ENCODE measurements around the gene KIF6.

The KIF6 gene

GRCh38 chr6:39366931-39367618, 358.1 kb downstream of the KIF6 start:
- no peak for DNase-seq

GRCh38 chr6:39365281-39366074, 359.7 kb downstream of the KIF6 start:
- no peak for DNase-seq

GRCh38 chr6:39363280-39363679, 361.9 kb downstream of the KIF6 start:
- no peak for DNase-seq

GRCh38 chr6:39362487-39362865, 362.7 kb downstream of the KIF6 start:
- peak; percentile 38 for DNase-seq

- peak; percentile 44 for DNase-seq
Measured at GRCh38 chr6:39361657-39362486, 363.3 kb downstream of the KIF6 start.

DNA sequence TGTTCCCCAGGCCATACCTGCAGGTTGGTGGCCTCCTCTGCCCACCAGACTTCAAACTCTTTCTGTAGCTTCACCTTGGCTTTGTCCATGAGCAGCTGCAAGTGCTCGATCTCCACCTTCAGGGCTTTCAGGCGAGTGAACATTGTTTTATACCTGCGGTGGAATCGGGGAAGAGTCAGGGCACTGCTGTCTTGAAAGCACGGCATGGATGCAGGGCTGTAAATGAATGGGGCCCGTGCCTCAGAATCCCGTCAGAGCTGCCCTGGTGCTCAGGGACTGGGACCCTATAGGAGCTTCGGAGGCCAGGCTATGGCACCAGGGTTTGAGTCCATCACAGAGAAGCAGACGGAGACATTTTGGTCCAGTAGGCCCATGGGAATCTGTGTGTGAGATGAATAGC, 364.8 kb downstream of the KIF6 start:
- DNase-seq = no peak

DNA sequence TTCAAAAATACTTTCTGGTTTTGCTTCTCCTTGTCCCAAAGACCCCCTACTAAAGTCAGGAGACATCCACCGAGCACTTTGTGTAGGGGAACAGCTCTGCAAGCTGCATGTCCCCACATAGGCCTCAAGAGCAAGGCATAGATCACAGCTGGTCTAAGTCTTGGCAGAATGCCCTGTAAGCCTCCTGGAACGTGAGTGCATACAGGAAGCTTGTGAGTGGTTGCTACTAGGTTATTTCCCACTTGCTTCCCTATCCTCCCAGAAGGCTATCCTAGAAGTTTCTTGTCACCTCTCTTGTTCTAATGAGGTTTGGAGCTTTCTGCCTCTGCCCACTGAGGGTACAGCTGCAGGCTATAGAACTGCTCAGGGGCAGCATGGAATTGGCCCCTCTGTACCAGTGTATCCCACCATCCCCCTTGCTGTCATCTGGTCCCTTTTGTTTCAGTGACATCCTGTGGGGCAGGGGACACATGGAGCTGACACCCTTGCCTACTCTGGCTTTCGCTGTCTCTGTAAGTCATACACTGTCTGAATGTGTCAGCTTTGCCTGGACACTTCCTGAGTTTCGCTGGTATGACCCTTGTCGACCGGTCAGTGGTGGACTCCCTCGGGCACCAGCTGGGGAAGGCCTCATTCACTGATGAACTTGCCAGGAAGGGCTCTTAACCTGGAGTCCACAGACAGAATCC, 367.1 kb downstream of the KIF6 start:
- DNase-seq = peak; percentile 56

- no peak for DNase-seq
Measured at GRCh38 chr6:39353698-39354315, 371.4 kb downstream of the KIF6 start.

- no peak for DNase-seq
Measured at GRCh38 chr6:39350723-39351505, 374.3 kb downstream of the KIF6 start.

- no peak for DNase-seq
Measured at GRCh38 chr6:39348740-39349139, 376.5 kb downstream of the KIF6 start.

- peak; percentile 28 for DNase-seq
Measured at GRCh38 chr6:39347906-39348585, 377.2 kb downstream of the KIF6 start.

- no peak for DNase-seq
Measured at GRCh38 chr6:39347206-39347605, 378.0 kb downstream of the KIF6 start.

GRCh38 chr6:39344821-39345280, 380.4 kb downstream of the KIF6 start:
- no peak for DNase-seq

GRCh38 chr6:39343396-39343870, 381.8 kb downstream of the KIF6 start:
- no peak for DNase-seq

- DNase-seq = peak; percentile 56
Measured at GRCh38 chr6:39342692-39343395, 382.4 kb downstream of the KIF6 start.

- DNase-seq = no peak
Measured at GRCh38 chr6:39341937-39342336, 383.3 kb downstream of the KIF6 start.

- no peak for DNase-seq
Measured at GRCh38 chr6:39341352-39341751, 383.9 kb downstream of the KIF6 start.

GRCh38 chr6:39339868-39340550, 385.2 kb downstream of the KIF6 start:
- peak; percentile 95 for DNase-seq

GRCh38 chr6:39339096-39339867, 385.9 kb downstream of the KIF6 start:
- no peak for DNase-seq
